GM23338 (cell line): ENCODE data around the gene SRMS. TPM values are rescaled to one million over a fixed set of nuclear protein-coding genes. Genes with fewer than 3 reads are reported as not detected.

ENCODE experiments used
- ATAC-seq: fragments of 200-7000 bp; cut with Tn5 transposase; 3 replicates; pipeline ENCODE4 v1.9.1; 2020
- DNase-seq: peaks from one replicate; pipeline ENCODE4 v3.0.0-alpha.2; 2015; ENCODE audit warnings: low spot score
- H2AFZ ChIP-seq: fragments of 200-600 bp; sonication (generic); 2 replicates; pipeline ENCODE4 v1.8.0; 2016; ENCODE audit warnings: antibody characterized with exemption, mild to moderate bottlenecking, moderate library complexity
- H3F3A ChIP-seq: fragments of 200-600 bp; sonication (generic); replicated peaks from 2 replicates; pipeline ENCODE4 v1.8.0; 2017; ENCODE audit warnings: antibody characterized with exemption, mixed run types, low read depth
- H3K27ac ChIP-seq: fragments of 200-600 bp; sonication (generic); 2 replicates; pipeline ENCODE4 v1.6.1; 2016; ENCODE audit warnings: low read depth
- H3K27me3 ChIP-seq: fragments of 200-600 bp; sonication (generic); 2 replicates; pipeline ENCODE4 v1.8.0; 2016; ENCODE audit warnings: mild to moderate bottlenecking, mixed run types, moderate library complexity; ENCODE audit not compliant: insufficient read depth
- H3K36me3 ChIP-seq: fragments of 200-600 bp; sonication (generic); 2 replicates; pipeline ENCODE4 v1.8.0; 2016; ENCODE audit warnings: mild to moderate bottlenecking; ENCODE audit not compliant: insufficient read depth
- H3K4me1 ChIP-seq: fragments of 200-600 bp; sonication (generic); 2 replicates; pipeline ENCODE4 v1.8.0; 2016; ENCODE audit warnings: mild to moderate bottlenecking, moderate library complexity; ENCODE audit not compliant: insufficient read depth
- H3K4me2 ChIP-seq: fragments of 200-600 bp; sonication (generic); 2 replicates; pipeline ENCODE4 v1.7.1; 2017; ENCODE audit warnings: mixed run types
- H3K4me3 ChIP-seq: fragments of 200-600 bp; sonication (generic); 2 replicates; pipeline ENCODE4 v1.6.1; 2016; ENCODE audit warnings: mixed run types
- H3K79me2 ChIP-seq: fragments of 200-600 bp; sonication (generic); replicated peaks from 2 replicates; pipeline ENCODE4 v1.8.0; 2017; ENCODE audit warnings: mild to moderate bottlenecking; ENCODE audit not compliant: insufficient read depth
- H3K9me2 ChIP-seq: fragments of 200-600 bp; sonication (generic); 2 replicates; pipeline ENCODE4 v1.8.0; 2017; ENCODE audit not compliant: insufficient read depth
- H4K20me1 ChIP-seq: fragments of 200-600 bp; sonication (generic); replicated peaks from 2 replicates; pipeline ENCODE4 v1.8.0; 2017; ENCODE audit warnings: mild to moderate bottlenecking; ENCODE audit not compliant: insufficient read depth
- H3K27ac Mint-ChIP-seq: 2 replicates; pipeline ENCODE4 v1.8.0; 2020; ENCODE audit warnings: inconsistent platforms, mild to moderate bottlenecking, moderate library complexity, mixed read lengths
- H3K27me3 Mint-ChIP-seq: 3 replicates; pipeline ENCODE4 v1.8.0; 2022; ENCODE audit warnings: low read depth, mild to moderate bottlenecking, moderate library complexity, mixed read lengths, inconsistent platforms; ENCODE audit not compliant: insufficient read depth, poor library complexity
- H3K36me3 Mint-ChIP-seq: 3 replicates; pipeline ENCODE4 v1.8.0; 2021; ENCODE audit warnings: low read depth, mild to moderate bottlenecking, inconsistent platforms, moderate library complexity, mixed read lengths
- H3K4me1 Mint-ChIP-seq: 3 replicates; pipeline ENCODE4 v1.8.0; 2020; ENCODE audit warnings: mild to moderate bottlenecking, inconsistent platforms, mixed read lengths
- H3K4me3 Mint-ChIP-seq: 3 replicates; pipeline ENCODE4 v1.8.0; 2021; ENCODE audit warnings: moderate library complexity, mild to moderate bottlenecking, inconsistent platforms, mixed read lengths
- H3K9me3 Mint-ChIP-seq: 3 replicates; pipeline ENCODE4 v1.8.0; 2020; ENCODE audit warnings: moderate library complexity, mild to moderate bottlenecking, inconsistent platforms, mixed read lengths
- CREB1 ChIP-seq: fragments of 250-450 bp; sonication (Bioruptor Pico); IDR thresholded peaks from 2 replicates; pipeline ENCODE4 v1.5.0; 2020; ENCODE audit warnings: low read depth, mild to moderate bottlenecking, moderate library complexity
- CTCF ChIP-seq, 2 experiments: fragments of 200-600 bp in 1 of 2; sonication (generic) in 1 of 2; conservative IDR thresholded peaks; 2 replicates each; pipeline versions ENCODE4 v1.5.1 to v1.6.1; 2016 to 2017; ENCODE audit warnings: antibody characterized with exemption in 2 of 2, low read depth in 2 of 2, mild to moderate bottlenecking in 2 of 2, moderate library complexity in 1 of 2
- REST ChIP-seq: IDR thresholded peaks from one replicate; pipeline ENCODE4 v1.6.1; 2018; ENCODE audit warnings: antibody characterized with exemption; ENCODE audit not compliant: unreplicated experiment
- polyA plus RNA-seq: library from polyadenylated mRNA; unstranded; fragments of >200 nt; fragmentation: Nextera tagmentation; extraction: Ambion mirVana; gene quantifications from 2 replicates; pipeline ENCODE4 v1.2.1, GENCODE V29; 2016
- total RNA-seq: library from RNA; depleted of rRNA; stranded (reverse); fragments of >200 nt; shearing (Covaris generic); gene quantifications from 2 replicates; pipeline ENCODE4 v1.2.3, GENCODE V29; 2014
- TF ChIP-seq, protein P1 (sequence below): fragments of 250-450 bp; sonication (Bioruptor Pico); IDR thresholded peaks from 2 replicates; pipeline ENCODE4 v1.5.0; 2020; ENCODE audit warnings: mild to moderate bottlenecking, moderate library complexity

SRMS gene
- total and polyA plus RNA-seq, 2 experiments from 2014 or later: 0.23 to 0.59 TPM

DNA sequence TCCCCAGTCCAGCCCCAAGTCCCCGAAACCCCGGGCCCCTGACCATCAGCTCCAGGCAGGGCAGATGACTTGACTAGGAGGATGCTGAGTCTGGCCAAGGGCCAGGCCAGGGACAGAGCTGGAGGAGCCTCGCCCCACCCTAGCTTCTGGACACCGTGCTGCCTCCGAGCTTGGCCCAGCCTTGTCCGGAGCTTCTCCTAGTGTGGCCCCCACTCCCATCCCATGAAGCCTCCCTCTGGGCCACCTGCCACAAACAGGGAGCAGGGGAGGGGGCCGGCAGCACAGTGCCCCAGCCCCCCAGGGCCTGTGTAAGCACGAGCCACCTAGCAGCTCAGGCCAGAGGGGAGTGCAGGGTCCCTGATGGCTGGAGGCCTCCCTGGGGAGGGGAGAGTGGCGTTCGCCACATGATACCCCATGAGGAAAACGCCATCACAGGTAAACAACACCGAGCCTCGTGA is 54.0 kb downstream of the SRMS start:
- no peak overlapping the region for H3K4me3 ChIP-seq
- peaks cover 17% of the 10 kb centered on the region for H3K36me3 Mint-ChIP-seq
- no peaks in the 10 kb centered on the region for H3K36me3 ChIP-seq
- peaks cover 39% of the 10 kb centered on the region for H3K27me3 ChIP-seq
- H3K27ac Mint-ChIP-seq: no peak overlapping the region
- H2AFZ ChIP-seq: no peak overlapping the region
- H3F3A ChIP-seq: no peaks in the 10 kb centered on the region
- DNase-seq (no peak), ATAC-seq (no peak)
- H3K79me2 ChIP-seq: no peaks in the 10 kb centered on the region
- H3K4me3 Mint-ChIP-seq: no peak overlapping the region
- peaks cover 3% of the 10 kb centered on the region; the same call in 1 of the 3 replicates for H3K9me3 Mint-ChIP-seq
- H3K27ac ChIP-seq: no peak overlapping the region
- peaks cover 14% of the 10 kb centered on the region; the same call in 1 of the 2 replicates for H3K4me1 ChIP-seq
- TF ChIP-seq, protein P1, sequence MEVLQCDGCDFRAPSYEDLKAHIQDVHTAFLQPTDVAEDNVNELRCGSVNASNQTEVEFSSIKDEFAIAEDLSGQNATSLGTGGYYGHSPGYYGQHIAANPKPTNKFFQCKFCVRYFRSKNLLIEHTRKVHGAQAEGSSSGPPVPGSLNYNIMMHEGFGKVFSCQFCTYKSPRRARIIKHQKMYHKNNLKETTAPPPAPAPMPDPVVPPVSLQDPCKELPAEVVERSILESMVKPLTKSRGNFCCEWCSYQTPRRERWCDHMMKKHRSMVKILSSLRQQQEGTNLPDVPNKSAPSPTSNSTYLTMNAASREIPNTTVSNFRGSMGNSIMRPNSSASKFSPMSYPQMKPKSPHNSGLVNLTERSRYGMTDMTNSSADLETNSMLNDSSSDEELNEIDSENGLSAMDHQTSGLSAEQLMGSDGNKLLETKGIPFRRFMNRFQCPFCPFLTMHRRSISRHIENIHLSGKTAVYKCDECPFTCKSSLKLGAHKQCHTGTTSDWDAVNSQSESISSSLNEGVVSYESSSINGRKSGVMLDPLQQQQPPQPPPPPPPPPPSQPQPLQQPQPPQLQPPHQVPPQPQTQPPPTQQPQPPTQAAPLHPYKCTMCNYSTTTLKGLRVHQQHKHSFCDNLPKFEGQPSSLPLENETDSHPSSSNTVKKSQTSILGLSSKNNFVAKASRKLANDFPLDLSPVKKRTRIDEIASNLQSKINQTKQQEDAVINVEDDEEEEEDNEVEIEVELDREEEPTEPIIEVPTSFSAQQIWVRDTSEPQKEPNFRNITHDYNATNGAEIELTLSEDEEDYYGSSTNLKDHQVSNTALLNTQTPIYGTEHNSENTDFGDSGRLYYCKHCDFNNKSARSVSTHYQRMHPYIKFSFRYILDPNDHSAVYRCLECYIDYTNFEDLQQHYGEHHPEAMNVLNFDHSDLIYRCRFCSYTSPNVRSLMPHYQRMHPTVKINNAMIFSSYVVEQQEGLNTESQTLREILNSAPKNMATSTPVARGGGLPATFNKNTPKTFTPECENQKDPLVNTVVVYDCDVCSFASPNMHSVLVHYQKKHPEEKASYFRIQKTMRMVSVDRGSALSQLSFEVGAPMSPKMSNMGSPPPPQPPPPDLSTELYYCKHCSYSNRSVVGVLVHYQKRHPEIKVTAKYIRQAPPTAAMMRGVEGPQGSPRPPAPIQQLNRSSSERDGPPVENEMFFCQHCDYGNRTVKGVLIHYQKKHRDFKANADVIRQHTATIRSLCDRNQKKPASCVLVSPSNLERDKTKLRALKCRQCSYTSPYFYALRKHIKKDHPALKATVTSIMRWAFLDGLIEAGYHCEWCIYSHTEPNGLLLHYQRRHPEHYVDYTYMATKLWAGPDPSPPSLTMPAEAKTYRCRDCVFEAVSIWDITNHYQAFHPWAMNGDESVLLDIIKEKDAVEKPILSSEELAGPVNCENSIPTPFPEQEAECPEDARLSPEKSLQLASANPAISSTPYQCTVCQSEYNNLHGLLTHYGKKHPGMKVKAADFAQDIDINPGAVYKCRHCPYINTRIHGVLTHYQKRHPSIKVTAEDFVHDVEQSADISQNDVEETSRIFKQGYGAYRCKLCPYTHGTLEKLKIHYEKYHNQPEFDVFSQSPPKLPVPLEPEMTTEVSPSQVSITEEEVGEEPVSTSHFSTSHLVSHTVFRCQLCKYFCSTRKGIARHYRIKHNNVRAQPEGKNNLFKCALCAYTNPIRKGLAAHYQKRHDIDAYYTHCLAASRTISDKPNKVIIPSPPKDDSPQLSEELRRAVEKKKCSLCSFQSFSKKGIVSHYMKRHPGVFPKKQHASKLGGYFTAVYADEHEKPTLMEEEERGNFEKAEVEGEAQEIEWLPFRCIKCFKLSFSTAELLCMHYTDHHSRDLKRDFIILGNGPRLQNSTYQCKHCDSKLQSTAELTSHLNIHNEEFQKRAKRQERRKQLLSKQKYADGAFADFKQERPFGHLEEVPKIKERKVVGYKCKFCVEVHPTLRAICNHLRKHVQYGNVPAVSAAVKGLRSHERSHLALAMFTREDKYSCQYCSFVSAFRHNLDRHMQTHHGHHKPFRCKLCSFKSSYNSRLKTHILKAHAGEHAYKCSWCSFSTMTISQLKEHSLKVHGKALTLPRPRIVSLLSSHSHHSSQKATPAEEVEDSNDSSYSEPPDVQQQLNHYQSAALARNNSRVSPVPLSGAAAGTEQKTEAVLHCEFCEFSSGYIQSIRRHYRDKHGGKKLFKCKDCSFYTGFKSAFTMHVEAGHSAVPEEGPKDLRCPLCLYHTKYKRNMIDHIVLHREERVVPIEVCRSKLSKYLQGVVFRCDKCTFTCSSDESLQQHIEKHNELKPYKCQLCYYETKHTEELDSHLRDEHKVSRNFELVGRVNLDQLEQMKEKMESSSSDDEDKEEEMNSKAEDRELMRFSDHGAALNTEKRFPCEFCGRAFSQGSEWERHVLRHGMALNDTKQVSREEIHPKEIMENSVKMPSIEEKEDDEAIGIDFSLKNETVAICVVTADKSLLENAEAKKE (CRISPR knock-in tag): no peak
- TF ChIP-seq CTCF (conservative IDR thresholded peaks at IDR 0.05; ENCODE audit: low read depth in 2 of 2): no peak
- no peak for TF ChIP-seq CREB1 (CRISPR knock-in tag)
- TF ChIP-seq REST: no peak
- H3K4me2 ChIP-seq: no peak overlapping the region
- no peaks in the 10 kb centered on the region for H4K20me1 ChIP-seq
- 0 out of 2 replicates have a peak, but pooled peaks cover 5% of the 10 kb centered on the region for H3K9me2 ChIP-seq
- peaks cover 35% of the 10 kb centered on the region for H3K27me3 Mint-ChIP-seq
- peaks cover 3% of the 10 kb centered on the region; the same call in 2 of the 3 replicates for H3K4me1 Mint-ChIP-seq
